Measurements from ENCODE around the gene ZNF670.
A peak's percentile ranks its signal among the peaks of the same experiment; 100 is the strongest.
"Not testable (repeated sequence)": the region's sequence is repeated elsewhere in the genome, so short reads cannot be mapped to it uniquely, and the experiment has no call there.

ZNF670 gene

DNA sequence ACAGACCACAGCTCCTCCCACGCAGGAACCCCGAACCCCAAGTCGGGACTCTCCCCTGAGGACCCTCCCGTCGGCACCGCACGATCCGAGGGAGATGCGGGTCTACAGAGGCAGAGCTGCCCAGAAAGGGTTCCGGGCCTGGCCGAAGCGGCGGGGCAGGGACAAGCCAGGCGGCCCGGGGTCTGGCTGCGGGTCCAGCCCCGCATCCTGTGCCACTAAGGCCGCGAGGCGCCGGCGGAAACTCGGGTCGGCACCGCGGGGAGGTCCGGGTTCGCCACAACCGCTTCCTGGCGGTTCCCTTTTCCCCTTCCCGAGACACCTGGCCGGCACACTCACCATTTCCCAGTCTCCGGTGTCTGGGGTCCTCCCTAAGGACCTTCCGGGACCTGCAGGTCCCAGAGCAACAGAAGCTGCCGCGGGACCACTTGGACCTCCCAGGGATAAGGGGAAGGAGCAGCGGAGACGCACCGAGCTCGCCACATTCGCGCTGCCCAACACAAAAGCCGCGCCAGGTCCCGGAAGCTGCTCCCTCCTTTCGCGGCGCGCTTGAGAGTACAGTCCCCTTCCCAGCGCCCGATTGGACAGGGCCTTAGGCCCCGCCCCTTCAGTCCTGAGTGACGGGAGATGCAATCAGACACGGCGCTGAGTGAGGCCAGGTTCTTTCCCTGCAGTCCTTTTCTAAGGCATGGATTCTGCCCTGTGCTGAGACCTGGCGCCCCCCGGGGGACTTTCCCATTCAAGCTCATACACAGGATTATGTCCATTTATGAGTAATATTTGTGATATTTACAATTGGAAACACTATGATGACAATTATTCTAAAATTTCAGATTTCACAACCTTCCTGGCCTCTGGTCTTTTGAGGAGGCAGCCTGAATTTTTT lies at the start of gene ZNF670:
TSS of gene ZNF670 (minus strand) at position 554 of the 883 bp plus-strand sequence. CDS start at position 339, 215 bp downstream.
- DNase-seq, result peak; percentile 82

DNA sequence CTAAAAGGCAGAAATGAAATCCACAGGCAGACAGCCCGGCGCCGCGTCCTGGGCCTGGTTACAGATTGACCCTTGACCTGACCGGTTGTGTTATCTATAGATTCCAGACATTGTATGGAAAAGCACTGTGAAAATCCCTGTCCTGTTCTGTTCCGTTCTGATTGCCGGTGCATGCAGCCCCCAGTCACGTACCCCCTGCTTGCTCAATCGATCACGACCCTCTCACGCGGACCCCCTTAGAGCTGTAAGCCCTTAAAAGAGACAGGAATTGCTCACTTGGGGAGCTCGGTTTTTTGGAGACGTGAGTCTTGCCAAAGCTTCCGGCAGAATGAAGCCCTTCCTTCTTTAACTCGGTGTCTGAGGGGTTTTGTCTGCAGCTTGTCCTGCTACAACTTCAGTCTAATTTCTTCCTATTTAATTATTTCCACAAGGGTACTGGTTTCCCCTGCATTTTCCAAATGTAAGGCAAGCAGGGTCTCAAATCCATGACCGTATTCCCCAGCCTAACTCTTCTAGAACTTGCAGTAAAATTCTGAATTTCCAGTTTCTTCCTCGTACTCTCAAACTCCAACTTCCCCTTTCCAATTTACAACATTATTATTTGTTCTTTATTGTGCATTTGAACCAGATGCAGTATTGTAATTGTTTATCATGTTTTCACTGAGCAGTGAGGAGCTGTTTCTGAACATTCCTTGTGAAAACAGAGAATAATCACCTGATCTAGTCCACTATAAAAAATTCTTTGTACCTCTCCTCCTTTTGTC lies 49.1 kb upstream of the ZNF670 start:
- not testable (repeated sequence) for DNase-seq

DNA sequence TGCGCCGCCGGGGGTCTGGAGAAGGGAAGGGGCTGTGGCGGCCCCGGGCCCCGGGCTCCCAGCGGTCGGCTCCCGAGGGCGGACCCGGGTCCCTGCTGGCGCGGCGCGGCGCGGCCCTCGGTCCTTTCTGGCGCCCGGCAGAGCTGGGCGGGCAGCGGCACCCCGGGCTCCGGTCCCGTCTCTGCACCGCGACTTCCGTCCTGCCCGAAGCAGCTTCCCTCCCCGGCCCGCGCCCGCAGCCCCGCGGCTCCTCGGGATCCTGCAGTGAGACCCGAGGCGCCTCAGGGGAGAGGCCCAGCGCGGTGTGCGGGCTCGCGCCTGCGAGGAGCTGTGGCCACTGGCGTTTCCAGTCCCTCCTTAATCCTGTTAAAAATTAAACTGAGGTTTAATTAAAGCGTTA lies 48.0 kb upstream of the ZNF670 start:
- DNase-seq, result not testable (repeated sequence)

DNA sequence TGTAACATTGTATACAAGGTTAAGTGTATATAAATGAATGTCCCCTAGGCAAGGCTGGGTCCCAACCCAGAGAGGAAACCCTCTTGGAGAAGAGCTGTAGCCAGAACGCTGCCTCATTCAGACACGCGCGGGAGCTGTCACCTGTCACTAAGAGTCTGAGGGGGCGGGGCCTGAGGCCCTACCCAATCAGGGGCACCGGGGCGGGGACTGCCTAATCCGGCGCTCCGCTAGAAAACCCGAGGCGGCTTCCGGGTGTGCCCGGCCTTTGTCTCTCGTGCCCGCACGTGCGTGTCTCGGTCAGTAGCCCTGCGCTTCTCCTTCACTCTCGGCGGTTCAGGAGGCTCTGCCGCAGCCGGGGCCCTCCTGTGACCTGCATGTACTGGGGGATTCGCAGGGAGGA lies 47.6 kb upstream of the ZNF670 start:
- not testable (repeated sequence) for DNase-seq

DNA sequence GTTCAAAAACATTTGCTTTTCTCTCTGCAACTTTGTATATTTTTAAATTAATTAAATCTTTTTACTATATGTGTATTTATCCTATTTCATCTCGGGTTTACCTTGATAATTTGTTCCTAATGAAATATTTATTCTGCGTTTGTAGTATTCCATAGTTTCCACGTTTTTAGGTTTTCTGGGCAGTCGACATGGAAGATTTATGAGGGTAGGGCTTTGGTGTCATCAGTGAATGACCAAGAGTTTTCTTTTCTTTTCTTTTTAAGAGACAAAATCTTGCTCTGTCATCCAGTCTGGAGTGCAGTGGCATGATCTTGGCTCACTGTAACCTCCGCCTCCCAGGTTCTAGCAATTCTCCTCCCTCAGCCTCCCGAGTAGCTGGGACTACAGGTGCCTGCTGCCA lies 42.8 kb upstream of the ZNF670 start:
- no peak for DNase-seq

DNA sequence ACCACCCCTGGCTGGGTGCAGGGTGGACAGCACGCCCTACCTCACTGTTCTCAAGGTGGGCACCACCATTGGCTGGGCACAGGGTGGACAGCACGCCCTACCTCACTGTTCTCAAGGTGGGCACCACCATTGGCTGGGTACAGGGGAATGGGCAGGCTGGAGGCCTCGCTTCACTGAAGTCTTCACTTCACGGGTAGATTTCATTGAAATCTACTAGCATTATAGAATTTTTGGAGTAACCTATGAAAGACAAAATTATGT lies 41.7 kb upstream of the ZNF670 start:
- DNase-seq, result not testable (repeated sequence)

DNA sequence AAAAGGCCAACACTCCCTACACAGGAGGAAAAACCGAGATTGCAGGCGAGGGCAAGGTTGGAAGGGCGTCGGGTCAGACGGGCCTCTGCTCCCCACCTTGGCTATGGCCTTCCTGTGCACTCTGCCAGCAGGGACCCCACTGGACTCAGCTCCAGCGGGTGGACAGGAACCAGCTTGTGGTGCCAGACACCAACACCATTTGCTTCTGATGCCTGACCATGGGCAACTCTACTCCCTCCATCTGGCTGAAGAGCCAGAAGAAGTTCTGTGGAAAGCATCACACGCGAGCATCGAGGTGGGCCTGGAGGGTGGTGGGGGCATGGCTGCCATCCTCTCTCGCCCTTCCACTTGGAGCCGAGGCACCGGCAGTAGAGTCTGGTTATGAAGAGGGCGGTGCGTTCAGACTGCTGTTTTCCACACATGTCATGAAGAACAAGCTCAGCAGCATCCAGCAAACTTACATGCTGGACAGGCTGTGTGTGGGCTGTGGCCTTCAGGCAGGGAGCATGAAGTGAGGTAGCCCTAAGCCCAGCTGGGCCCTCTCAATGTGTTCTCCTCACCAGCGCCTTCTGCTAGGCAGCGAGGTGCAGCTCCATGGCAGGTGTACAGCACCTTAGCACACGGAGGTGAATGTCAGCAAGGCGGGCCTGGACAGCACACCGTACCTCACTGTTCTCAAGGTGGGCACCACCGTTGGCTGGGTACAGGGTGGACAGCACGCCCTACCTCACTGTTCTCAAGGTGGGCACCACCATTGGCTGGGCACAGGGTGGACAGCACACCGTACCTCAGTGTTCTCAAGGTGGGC lies 41.2 kb upstream of the ZNF670 start:
- DNase-seq, result no peak

DNA sequence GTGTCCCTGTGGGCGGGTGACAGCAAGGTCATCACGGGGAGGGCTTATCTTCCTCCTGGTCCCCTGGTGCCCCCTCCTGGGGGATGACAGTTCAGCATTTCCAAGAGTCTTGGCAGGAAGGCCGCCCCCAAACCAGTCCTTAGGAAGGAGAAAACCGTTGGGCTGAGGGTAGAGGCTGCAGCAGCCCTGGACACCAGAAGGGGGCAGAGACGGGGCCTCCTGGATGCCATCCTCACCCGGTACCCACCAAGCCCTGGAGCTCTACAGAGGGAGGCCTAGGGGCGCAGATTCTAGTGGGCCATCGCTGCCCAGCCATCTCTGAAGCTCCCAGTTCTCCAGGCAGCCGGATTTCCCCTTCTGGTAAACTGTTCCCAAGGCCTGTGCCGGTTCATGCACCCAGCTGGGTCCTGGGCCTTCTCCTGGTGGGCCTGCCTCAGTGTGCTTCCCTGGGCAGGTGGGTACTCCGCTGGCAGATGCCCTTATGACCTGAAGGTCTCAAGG lies 40.4 kb upstream of the ZNF670 start:
- DNase-seq, result no peak

DNA sequence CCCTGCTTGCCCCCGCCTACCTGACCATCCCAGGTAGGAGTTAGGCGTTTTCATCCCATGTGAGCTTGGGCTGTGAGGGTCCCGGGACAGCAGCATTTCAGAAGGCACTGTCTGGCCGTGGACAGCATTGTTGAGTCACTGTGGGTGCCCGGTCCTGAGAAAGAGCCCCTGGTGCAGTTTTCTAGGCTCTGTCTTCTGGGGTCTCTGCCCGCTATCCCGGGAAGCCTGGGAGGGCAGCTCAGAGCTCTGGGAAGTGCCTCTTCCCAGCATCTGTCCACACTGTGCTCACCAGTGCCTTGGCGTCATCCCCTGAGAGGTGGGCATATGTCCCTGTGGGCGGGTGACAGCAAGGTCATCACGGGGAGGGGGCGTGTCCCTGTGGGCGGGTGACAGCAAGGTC lies 36.9 kb upstream of the ZNF670 start:
- DNase-seq, result no peak

DNA sequence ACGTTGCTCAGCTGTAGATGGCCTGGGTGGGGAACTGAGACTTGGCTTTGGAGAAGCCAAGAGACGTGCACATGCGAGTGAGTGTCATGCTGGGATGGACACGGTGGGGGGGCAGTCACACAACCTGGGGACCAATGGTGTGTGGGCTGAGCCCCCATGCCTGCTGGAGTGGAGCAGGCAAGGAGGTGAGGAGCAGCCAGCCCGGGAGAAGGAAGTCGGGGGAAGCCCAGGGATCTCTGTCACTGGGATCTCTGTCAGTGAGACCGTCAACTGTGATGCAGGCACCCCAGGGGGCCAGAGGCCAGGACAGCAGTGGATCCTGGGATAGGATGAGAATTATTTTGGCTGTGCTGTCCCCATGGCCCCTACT lies 36.5 kb upstream of the ZNF670 start:
- DNase-seq, result no peak

DNA sequence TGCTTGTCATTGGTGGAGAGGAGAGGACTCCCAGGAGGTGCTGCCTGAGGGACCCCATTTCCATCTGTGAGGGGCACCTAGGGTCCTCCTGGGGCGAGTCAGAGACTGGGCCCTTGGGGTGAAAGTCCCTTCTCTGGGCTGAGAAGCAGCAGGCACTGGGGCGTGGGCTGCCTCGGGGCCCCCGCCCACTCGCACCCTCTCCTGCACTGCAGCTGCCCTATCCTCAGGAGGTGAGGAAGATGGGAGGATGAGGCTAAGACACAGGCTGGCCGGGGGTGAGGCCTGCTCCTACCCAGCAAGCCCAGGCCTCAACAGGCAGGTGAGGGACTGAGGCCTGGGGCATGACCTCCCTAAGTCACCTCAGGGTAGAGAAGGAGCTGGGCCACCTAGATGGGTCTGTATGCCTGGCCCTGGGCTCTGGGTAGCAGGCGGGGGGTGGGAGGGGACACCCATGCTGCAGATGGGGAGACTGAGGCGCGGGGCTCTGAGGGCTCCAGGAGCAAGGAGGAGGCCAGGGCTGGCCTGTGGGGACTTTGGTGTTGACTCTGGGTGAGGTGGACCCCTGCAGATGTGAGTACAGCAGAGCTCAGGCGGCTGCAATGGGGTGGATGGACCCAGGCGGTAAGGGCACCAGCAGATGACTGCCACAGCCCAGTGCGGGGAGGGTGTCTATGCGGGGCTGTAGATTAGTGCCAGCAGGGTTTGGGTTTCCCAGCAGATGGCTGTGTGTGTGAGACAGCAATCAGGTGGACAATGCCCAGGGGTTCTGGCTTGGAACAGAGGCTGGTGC lies 35.9 kb upstream of the ZNF670 start:
- no peak for DNase-seq

DNA sequence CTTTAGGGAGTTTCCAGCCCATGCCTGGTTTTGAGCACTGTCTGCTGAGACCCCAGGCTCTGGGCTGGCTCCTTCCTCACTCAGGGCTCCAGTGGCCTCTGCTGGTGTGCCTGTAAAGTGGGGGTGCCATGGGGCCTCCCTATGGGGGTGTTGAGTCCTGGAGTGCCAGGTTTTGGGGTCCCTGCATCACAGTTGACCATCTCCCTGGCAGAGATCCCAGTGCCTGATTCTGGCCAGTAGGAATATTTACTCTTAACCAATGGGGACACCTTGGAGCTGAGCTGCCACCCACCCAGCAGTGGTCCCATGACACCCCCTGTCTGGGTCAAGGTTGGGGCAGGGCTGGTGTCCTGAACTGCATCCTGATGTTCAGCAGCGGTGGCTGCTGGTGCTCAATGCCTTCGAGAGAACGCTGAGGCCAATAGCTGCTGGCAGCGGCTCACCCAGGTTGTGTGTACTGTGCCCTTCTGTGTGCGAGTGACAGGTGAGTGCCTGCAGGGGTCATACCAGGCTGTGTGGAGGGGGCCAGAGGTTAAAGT lies 35.2 kb upstream of the ZNF670 start:
- DNase-seq, result no peak

DNA sequence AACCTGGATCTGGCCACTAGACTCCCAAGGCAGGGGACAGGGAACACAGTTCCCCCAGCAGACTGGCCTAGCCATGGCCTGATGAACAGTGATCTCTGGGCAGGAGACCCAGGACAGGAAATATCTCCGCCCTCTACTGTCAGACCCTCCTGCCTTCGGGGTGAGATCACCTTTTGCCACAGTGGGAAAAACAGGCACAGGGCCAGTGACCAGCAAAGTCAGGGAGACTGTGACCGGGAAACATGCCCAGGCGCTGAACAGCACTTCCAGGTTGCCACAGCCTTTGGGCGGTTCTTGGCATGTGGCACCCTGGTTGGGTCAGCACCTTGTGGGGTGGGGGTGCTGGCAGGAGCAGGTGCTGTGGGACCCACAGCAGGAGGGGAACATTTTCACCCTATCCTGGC lies 34.5 kb upstream of the ZNF670 start:
- no peak for DNase-seq

DNA sequence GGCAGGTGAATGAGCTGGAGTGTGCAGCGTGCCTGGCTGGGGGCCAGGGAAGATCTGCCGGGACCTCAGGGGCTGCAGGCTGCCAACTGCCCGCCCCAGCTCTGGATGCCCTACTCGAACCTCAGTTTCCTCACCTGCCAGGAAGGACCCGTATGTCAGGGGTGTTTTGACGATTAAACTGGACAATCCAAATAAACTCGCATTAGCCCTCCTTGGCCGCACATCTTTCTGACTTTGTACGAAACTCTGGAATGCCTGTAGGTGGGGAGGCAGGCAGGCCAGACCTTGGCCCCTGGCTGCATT lies 33.8 kb upstream of the ZNF670 start:
- DNase-seq, result no peak

DNA sequence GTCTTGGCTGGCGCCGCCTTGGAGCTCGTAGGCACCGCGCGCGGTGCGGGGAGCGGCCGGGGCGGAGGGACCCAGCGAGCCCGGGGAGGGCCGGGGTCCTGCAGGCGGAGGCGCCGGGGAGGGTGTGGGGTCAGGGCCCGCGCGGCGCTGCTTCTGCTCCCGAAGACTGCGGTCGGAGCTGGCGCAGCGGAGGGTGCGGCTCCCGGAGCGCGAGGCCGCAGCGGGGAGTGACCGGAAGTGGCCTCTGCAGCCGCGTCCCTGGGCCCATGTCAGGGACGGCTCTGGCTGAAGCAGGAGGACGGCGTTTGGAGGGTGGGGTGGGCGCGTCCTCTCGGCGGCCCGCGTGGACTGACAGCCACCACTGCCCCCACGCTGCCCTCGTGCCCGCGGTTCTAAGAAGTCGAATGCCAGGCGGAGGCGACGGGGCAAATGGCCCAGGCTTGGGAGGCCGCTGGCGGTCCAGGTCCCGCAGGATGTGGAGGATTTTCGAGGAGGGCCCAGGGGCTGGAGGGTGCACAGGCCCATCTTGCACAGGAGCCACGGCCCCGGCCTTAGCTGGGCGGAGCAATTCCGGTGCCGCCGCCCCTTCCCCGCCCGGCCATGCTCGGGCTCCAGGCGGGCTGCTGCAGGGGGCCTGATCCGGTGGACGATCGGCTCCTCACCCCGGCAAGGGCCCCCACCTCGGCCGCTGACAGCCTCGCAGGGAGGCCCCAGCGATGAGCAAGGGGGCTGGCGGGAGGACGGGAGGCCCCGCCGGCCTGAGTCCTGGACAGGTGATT lies 33.3 kb upstream of the ZNF670 start:
- no peak for DNase-seq

DNA sequence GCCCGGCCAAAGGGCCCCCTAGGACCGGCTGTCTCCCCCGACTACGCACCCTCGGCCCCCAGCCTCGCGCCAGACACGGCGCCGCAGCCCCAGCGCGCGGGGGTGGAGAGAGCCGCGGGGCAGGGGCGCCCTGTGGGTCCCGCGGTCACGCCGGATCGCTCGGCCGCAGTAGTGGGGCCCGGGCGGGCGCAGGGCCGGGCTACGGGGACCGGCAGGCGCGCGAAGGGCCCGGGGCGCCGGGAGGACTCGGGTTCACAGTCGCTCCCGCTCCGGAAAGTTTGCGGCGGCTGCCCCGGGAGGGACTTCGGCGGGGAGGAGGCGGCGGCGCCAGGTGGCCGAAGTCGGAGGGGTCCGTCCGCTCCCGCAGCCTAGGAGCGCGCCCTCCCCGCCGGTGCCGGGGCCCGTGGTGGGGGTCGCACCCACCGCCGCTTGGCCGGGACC lies 32.7 kb upstream of the ZNF670 start:
- DNase-seq, result no peak

DNA sequence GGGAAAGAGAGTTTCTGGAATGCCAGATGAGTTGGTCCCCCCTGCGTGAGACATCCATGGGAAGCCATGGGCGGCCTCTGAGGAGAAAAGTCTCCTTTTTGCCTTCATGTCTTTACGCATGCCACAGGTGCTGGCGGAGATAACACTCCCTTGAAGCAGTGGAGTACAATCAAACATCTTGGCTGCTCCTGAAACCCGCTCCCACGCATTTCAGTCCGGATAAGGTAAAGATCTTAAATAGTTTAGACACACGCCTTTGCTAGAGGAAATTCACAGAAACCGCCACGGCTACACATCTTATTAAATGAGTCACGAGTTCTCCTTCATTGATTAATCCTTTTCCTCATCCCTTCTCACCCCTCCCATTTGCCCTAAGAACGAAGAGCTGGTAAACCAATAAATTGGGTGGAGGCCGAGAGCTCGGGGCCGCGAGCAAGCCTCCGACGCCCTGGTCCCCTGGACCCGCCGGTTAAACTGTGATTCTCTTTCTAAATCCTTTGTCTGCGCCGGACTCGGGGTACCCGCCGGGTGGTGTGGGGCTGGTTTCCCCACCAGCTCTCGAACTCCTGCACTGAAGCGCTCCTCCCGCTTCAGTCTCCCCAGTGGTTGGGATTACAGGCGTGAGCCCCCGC lies 32.1 kb upstream of the ZNF670 start:
- no peak for DNase-seq

DNA sequence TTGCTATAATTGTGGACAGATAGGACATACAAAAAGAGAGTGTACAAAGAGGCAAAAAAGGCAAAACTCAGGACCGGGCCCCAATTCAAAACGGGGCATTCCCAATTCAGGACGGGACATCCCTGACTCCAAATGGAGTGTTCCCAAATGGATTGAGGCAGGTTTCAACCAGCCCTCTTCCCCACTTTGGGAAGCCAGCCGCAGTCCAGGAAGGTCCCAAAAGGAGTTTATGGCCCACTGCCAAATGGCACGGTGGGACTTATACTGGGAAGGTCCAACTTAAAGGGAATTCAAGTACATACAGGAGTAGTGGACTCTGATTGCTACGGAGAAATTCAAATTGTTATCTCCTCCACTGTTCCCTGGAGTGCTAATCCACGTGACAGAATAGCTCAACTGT lies 29.1 kb upstream of the ZNF670 start:
- no peak for DNase-seq

DNA sequence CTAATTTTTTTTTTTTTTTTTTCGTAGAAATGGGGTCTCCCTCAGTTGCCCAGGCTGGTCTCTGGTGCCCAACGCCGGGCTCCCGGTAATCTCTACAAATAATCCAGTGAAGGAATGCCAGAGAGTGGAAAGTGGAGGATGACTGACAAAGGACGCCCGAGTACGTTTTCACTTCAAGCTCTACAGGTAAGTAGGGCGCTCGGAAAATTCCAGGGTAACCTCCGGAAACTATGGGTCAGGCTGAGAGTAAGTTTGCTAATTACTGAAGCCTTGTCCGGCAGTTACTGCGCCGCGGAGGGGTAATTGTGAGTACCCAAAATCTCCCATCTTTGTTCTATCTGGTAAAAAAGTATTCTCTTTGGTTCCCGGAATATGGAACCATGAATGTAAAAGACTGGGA lies 27.4 kb upstream of the ZNF670 start:
- DNase-seq, result no peak

DNA sequence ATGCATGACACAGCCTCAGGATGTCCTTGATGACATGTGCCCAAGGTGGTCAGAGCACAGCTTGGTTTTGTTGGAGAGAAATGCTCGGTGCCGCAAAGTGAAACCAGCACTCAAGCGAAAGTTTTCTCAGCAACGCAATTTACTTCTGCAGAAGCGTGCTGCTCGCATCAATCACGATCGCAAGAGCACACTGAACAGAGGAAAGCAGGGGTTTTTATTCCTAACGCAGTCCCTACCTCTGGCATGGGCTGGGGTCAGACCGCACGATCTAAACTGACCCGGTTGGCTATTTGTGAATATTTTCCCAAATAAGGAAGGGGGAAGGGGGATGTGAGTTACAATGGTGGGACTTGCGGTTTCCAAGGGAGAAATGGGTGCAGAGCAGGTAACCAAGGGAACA lies 26.4 kb upstream of the ZNF670 start:
- no peak for DNase-seq
